Measurements from ENCODE around the gene NXPH3.
A peak's percentile ranks its signal among the peaks of the same experiment; 100 is the strongest.

The NXPH3 gene

DNA sequence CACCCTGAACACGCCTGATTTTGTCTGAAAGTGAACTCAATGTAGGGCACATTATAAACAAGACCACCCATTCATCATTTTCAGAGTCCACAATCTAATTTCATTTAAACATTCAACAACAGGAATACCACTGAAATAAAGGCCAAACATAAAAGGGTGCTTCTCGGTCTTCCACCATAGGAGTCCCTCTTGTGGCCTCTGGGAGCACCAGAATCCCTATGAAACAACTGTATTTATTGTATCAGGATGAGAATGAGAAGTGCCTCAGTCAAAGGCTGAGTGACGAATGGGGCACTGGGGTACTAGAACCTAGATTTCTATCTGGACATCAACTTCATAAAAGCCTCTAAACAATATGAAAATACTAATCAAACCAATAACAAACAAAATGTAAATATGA is 40.4 kb downstream of the NXPH3 start:
- H3K36me3 ChIP-seq (ENCODE audit: control insufficient read depth, insufficient read depth, low read length) = peaks cover 61% of the 10 kb centered on the region

DNA sequence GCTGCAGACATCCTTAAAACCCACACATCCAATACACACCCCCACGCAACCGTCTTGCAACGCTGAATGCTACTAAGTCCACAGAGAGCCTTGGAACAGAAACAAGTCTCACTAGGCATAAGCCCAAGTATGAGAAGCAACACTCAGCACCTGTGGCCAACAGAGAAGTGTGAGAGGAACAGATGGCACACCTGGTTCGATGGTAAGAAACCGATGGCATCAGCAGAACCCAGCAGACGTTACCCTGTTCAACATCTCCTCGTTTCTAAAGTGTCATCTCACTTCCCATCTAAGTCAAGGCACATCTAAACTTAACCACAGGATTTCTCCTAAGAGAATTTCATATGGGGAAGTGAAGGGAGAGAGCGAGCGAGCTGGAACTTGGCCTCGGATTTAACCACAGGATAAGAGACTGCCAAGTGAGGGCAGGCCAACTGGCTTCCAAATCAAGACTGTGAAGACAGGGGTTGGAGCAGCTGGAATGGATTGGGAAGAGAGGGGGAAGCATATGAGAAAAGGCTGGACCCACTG is 41.0 kb downstream of the NXPH3 start:
- peaks cover 62% of the 10 kb centered on the region for H3K36me3 ChIP-seq (ENCODE audit: control insufficient read depth, insufficient read depth, low read length)
- H3K9me3 ChIP-seq (ENCODE audit: control insufficient read depth, insufficient read depth, low read length) = no peaks in the 10 kb centered on the region
- H3K4me3 ChIP-seq (ENCODE audit: low read depth, low read length) = no peak overlapping the region
- no peak overlapping the region for H3K9ac ChIP-seq (ENCODE audit: low read depth, low read length)
- no peak overlapping the region for H3K27ac ChIP-seq (ENCODE audit: low read depth, low read length)
- H3K27me3 ChIP-seq (ENCODE audit: control insufficient read depth, insufficient read depth, low read length) = no peaks in the 10 kb centered on the region
- H3K4me1 ChIP-seq (ENCODE audit: control insufficient read depth, insufficient read depth, low read length) = no peaks in the 10 kb centered on the region

More for the DNA sequence above, 40.4 kb downstream of the NXPH3 start:
- Histone ChIP-seq H3K9me3 (ENCODE audit: control insufficient read depth, insufficient read depth, low read length) (no peaks in the 10 kb centered on the region), H3K27ac (ENCODE audit: low read depth, low read length) (no peak overlapping the region), H3K27me3 (ENCODE audit: control insufficient read depth, insufficient read depth, low read length) (no peaks in the 10 kb centered on the region), H3K9ac (ENCODE audit: low read depth, low read length) (no peak overlapping the region), H3K4me3 (ENCODE audit: low read depth, low read length) (no peak overlapping the region), H3K4me1 (ENCODE audit: control insufficient read depth, insufficient read depth, low read length) (no peaks in the 10 kb centered on the region)

DNA sequence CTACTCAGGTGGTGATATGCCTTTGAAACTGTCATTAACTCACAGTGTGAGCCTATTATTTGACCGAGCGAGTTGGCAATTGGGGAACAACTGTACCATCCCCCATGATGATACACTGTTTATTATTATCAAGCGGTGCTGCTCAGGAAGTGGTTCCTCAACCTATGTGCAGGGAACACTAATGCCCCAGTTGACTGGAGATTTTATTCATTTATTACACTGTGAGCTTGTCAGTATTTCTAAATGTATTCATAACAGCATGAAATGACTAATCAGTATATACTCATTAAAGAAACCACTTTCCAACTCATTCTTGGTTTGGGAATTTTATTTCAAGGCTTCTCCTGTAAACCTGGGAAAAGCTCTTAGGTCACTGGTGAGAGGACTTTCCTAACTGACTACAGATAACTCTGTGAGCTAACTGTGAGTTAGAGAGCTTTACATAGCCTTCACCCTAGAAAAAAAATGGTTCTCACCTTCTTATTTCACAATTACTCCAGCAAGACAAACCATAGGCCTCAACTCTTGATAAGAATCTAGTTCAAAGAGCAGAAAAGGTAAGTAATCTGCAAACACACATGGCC is 42.4 kb downstream of the NXPH3 start:
- H3K4me3 ChIP-seq (ENCODE audit: low read depth, low read length) = no peak overlapping the region
- no peaks in the 10 kb centered on the region for H3K27me3 ChIP-seq (ENCODE audit: control insufficient read depth, insufficient read depth, low read length)
- no peaks in the 10 kb centered on the region for H3K9me3 ChIP-seq (ENCODE audit: control insufficient read depth, insufficient read depth, low read length)
- peaks cover 71% of the 10 kb centered on the region for H3K36me3 ChIP-seq (ENCODE audit: control insufficient read depth, insufficient read depth, low read length)
- H3K4me1 ChIP-seq (ENCODE audit: control insufficient read depth, insufficient read depth, low read length) = no peaks in the 10 kb centered on the region
- peak overlapping the region; percentile 29 for H3K27ac ChIP-seq (ENCODE audit: low read depth, low read length)
- no peak overlapping the region for H3K9ac ChIP-seq (ENCODE audit: low read depth, low read length)

DNA sequence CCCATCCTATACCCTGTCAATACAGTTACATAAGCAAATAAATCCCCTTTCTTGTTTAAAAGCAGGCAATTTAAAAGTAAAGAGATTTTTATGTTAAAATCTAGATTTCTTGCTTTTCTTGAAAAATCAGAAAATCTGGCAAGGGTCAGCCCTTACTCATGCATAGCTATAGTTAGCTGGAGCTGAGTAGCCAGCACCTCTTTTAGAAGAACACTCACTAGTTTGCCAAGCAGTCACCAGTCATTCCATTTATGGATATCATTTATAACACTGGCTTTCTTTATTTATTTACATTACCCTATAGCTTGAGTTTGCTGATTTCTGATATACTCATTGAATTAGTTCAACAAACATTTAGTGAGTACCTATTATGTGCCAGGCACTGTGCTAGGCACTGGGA is 45.7 kb downstream of the NXPH3 start:
- H3K27me3 ChIP-seq (ENCODE audit: control insufficient read depth, insufficient read depth, low read length) = no peaks in the 10 kb centered on the region
- no peak overlapping the region for H3K9ac ChIP-seq (ENCODE audit: low read depth, low read length)
- no peak overlapping the region for H3K4me3 ChIP-seq (ENCODE audit: low read depth, low read length)
- no peaks in the 10 kb centered on the region for H3K4me1 ChIP-seq (ENCODE audit: control insufficient read depth, insufficient read depth, low read length)
- no peaks in the 10 kb centered on the region for H3K9me3 ChIP-seq (ENCODE audit: control insufficient read depth, insufficient read depth, low read length)
- H3K36me3 ChIP-seq (ENCODE audit: control insufficient read depth, insufficient read depth, low read length) = peaks cover 52% of the 10 kb centered on the region
- H3K27ac ChIP-seq (ENCODE audit: low read depth, low read length) = no peak overlapping the region

DNA sequence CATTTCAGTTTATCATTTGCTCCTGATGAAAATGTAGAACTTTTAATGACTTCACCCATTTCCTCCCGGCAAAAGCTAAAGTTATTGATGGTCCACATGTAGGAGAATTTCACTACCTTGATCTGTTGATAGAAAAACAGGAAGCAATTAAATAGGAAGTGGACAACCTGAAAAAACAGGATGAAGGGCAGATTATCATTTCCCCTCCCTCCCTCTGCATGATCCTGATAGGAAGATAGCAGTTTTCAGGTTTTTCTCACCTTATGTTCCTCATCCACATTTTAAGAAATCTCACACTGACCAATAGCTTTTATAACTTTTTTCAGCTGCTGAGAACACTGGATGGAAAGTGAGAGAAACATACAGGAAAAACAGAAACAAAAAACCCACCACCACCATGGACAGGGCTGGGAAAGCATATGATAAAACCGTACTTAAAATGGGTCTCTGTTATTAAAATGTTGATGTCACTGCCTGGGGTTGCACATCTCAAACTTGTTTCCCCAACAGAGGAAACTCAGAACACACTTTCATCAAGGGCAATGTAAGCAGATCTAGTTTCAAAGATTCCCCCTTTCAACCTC is 46.4 kb downstream of the NXPH3 start:
- no peak overlapping the region for H3K4me3 ChIP-seq (ENCODE audit: low read depth, low read length)
- H3K36me3 ChIP-seq (ENCODE audit: control insufficient read depth, insufficient read depth, low read length) = peaks cover 46% of the 10 kb centered on the region
- H3K9ac ChIP-seq (ENCODE audit: low read depth, low read length) = no peak overlapping the region
- no peaks in the 10 kb centered on the region for H3K27me3 ChIP-seq (ENCODE audit: control insufficient read depth, insufficient read depth, low read length)
- no peak overlapping the region for H3K27ac ChIP-seq (ENCODE audit: low read depth, low read length)
- H3K4me1 ChIP-seq (ENCODE audit: control insufficient read depth, insufficient read depth, low read length) = no peaks in the 10 kb centered on the region
- H3K9me3 ChIP-seq (ENCODE audit: control insufficient read depth, insufficient read depth, low read length) = no peaks in the 10 kb centered on the region

DNA sequence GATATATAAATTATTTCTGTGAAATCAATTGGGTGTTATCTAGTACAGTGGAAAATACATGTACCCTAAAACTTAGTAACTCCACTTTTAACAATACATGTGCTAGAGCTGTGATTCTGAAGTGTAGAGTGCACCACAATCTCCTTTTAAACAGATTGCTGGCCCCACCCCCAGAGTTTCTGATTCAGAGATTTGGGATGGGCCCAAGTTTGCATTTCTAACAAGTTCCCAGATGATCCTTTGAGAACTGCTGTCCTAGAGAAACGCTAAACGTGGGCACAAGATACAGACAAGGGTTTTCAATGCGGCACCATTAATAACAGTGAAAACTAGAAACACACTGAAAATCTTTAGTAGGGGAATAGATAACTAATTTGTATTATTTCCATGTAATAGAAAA is 49.2 kb downstream of the NXPH3 start:
- Histone ChIP-seq H3K27ac (ENCODE audit: low read depth, low read length) (no peak overlapping the region), H3K36me3 (ENCODE audit: control insufficient read depth, insufficient read depth, low read length) (peaks cover 21% of the 10 kb centered on the region)

DNA sequence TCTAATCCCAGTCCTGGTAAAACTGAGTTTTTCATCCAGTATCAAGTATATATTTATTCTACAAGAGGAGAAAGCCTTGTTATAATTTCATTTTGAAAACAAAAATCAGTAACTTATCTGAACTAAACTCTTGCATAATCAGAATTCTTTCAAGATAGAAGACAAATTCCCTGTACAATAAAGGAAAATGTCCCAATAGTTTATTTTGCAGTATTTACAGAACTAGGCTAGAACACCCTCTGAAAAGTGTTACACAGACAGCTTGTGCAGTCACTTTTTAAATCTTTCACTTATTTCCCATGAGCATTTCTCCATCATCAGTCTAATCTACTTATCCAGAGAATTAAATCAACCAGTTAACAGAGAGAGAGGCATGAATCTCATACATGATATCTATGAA is 53.8 kb downstream of the NXPH3 start:
- Histone ChIP-seq H3K36me3 (ENCODE audit: control insufficient read depth, insufficient read depth, low read length) (no peaks in the 10 kb centered on the region), H3K9me3 (ENCODE audit: control insufficient read depth, insufficient read depth, low read length) (no peaks in the 10 kb centered on the region), H3K27ac (ENCODE audit: low read depth, low read length) (no peak overlapping the region), H3K27me3 (ENCODE audit: control insufficient read depth, insufficient read depth, low read length) (no peaks in the 10 kb centered on the region), H3K4me1 (ENCODE audit: control insufficient read depth, insufficient read depth, low read length) (peaks cover 15% of the 10 kb centered on the region), H3K4me3 (ENCODE audit: low read depth, low read length) (no peak overlapping the region), H3K9ac (ENCODE audit: low read depth, low read length) (no peak overlapping the region)

More for the DNA sequence above, 49.2 kb downstream of the NXPH3 start:
- no peak overlapping the region for H3K9ac ChIP-seq (ENCODE audit: low read depth, low read length)
- no peak overlapping the region for H3K4me3 ChIP-seq (ENCODE audit: low read depth, low read length)
- no peaks in the 10 kb centered on the region for H3K4me1 ChIP-seq (ENCODE audit: control insufficient read depth, insufficient read depth, low read length)
- no peaks in the 10 kb centered on the region for H3K27me3 ChIP-seq (ENCODE audit: control insufficient read depth, insufficient read depth, low read length)
- H3K9me3 ChIP-seq (ENCODE audit: control insufficient read depth, insufficient read depth, low read length) = no peaks in the 10 kb centered on the region

DNA sequence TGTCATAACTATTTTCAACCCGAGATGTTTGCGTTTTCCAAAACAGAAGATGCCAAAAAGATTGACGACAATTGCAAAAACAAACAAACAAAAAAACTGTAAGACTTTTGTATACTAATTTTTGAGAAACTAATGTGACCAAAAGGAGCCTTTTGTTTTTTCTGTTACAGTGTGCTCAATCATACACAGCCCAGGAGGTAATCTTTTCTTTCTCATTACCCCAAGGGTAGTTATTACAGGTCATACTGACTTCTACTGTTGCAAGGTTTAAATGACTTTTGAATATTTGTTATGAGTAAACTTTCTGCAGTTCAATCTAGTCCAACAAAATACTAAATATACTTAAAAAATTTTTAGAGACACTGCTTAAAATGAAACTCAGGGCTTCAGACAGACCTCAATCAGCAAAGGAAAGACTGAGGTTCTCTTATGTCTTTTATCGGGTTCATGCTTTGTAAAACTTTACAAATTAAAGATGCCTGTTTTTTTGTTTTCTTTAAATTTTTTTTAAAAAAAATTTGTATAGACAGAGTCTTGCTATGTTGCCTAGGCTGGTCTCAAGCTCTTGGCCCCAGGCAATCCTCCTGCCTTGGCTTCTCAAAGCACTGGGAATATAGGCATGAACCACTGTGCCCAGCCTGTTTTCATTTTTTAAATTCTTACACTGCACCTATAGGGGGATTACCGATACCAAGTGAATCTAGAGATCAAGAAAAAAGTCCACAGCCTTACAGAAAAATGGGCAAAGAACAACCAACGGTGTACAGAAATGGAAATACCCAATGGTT is 54.6 kb downstream of the NXPH3 start:
- Histone ChIP-seq H3K27me3 (ENCODE audit: control insufficient read depth, insufficient read depth, low read length) (no peaks in the 10 kb centered on the region), H3K9ac (ENCODE audit: low read depth, low read length) (no peak overlapping the region), H3K36me3 (ENCODE audit: control insufficient read depth, insufficient read depth, low read length) (no peaks in the 10 kb centered on the region), H3K4me1 (ENCODE audit: control insufficient read depth, insufficient read depth, low read length) (peaks cover 17% of the 10 kb centered on the region), H3K27ac (ENCODE audit: low read depth, low read length) (no peak overlapping the region), H3K4me3 (ENCODE audit: low read depth, low read length) (no peak overlapping the region), H3K9me3 (ENCODE audit: control insufficient read depth, insufficient read depth, low read length) (no peaks in the 10 kb centered on the region)

DNA sequence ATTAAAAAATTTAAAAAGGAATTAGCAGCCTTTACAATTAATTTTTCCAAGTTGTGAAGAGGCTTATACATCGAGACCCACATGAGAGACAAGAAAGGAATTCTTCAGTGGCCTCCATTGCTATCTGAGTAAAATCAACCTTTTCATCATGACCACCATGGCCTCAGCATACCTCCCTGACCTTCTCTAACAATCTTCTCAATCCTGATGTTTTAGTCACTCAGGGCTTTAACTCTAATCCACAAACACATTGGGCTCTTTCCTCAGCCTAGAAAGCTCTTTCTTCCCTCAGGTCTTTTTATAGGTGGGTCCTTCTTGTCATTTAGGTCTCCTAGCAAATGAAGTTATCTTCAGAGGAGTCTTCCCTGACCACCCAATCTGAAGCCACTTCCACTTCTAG is 55.8 kb downstream of the NXPH3 start:
- H3K27ac ChIP-seq (ENCODE audit: low read depth, low read length) = no peak overlapping the region
- no peaks in the 10 kb centered on the region for H3K36me3 ChIP-seq (ENCODE audit: control insufficient read depth, insufficient read depth, low read length)
- no peak overlapping the region for H3K4me3 ChIP-seq (ENCODE audit: low read depth, low read length)
- no peaks in the 10 kb centered on the region for H3K27me3 ChIP-seq (ENCODE audit: control insufficient read depth, insufficient read depth, low read length)
- no peak overlapping the region for H3K9ac ChIP-seq (ENCODE audit: low read depth, low read length)
- H3K9me3 ChIP-seq (ENCODE audit: control insufficient read depth, insufficient read depth, low read length) = no peaks in the 10 kb centered on the region
- H3K4me1 ChIP-seq (ENCODE audit: control insufficient read depth, insufficient read depth, low read length) = peaks cover 17% of the 10 kb centered on the region
